Measurements from ENCODE around the gene IFI30.

The IFI30 gene

DNA sequence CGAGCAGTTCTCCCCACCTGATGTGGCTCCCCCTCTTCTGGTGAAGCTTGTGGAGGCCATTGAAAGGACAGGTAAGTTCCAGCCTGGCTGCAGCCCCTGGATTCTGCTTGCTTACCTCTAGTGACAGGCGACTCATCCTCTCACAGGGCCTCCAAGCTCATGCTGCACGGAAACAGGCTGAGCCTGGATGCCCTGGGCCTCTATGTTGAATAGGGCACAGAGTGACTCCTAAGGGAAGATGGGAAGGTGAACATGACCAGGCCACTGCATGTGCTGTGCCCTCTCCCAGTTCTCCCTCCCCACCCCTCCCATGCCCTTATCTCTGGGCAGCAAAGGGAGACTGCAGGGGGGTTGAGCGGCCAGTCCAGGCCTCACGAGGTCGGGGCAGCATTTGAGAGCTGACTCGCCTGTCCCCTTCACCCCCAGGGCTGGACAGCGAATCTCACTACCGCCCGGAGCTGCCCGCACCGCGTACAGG is 13.1 kb upstream of the IFI30 start:
- TF ChIP-seq, protein P1, sequence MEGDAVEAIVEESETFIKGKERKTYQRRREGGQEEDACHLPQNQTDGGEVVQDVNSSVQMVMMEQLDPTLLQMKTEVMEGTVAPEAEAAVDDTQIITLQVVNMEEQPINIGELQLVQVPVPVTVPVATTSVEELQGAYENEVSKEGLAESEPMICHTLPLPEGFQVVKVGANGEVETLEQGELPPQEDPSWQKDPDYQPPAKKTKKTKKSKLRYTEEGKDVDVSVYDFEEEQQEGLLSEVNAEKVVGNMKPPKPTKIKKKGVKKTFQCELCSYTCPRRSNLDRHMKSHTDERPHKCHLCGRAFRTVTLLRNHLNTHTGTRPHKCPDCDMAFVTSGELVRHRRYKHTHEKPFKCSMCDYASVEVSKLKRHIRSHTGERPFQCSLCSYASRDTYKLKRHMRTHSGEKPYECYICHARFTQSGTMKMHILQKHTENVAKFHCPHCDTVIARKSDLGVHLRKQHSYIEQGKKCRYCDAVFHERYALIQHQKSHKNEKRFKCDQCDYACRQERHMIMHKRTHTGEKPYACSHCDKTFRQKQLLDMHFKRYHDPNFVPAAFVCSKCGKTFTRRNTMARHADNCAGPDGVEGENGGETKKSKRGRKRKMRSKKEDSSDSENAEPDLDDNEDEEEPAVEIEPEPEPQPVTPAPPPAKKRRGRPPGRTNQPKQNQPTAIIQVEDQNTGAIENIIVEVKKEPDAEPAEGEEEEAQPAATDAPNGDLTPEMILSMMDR (conservative IDR thresholded peaks at IDR 0.05; ENCODE audit: low read depth, low read length), result no peak
- Histone ChIP-seq H3K27me3 (ENCODE audit: insufficient read depth, low read depth) (no peaks in the 10 kb centered on the region), H3K27ac (no peak overlapping the region), H3K4me1 (ENCODE audit: low read depth, poor library complexity, severe bottlenecking) (no peaks in the 10 kb centered on the region), H3K9ac (peak overlapping the region; percentile 53; the same call in 1 of the 2 replicates), H3K4me3 (IDR thresholded peaks at IDR 0.05; ENCODE audit: insufficient read depth, low read depth, low read length) (no peak overlapping the region), H2AFZ (ENCODE audit: low read depth) (peak overlapping the region; percentile 52; the same call in 1 of the 2 replicates), H4K20me1 (ENCODE audit: insufficient read depth) (no peaks in the 10 kb centered on the region), H3K79me2 (ENCODE audit: insufficient read depth, low read depth) (no peaks in the 10 kb centered on the region), H3K36me3 (ENCODE audit: insufficient read depth) (no peaks in the 10 kb centered on the region), H3K4me2 (peak overlapping the region; percentile 45; the same call in 1 of the 2 replicates)

DNA sequence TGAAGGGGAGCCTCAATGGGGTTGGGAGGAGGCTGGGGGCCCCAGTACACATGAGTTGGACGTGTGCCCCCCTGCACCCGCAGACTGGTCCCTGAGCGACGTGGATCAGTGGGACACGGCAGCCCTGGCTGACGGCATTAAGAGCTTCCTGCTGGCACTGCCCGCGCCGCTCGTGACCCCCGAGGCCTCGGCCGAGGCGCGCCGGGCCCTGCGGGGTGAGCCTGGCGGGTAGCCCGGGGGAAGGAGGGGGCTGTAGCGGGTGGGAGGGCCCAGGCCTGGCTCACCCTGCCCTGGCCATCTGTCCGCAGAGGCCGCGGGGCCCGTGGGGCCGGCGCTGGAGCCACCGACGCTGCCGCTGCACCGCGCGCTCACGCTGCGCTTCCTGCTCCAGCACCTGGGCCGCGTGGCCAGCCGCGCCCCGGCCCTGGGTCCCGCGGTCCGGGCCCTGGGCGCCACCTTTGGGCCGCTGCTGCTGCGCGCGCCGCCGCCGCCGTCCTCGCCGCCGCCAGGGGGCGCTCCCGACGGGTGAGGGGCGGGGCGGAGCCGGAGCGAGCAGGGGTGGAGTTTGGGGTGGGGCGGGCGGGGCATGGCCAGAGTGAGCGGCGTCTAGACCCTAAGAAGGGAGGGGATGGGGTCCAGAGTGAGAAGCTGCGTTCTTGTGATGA is 12.5 kb upstream of the IFI30 start:
- Histone ChIP-seq H3K4me1 (ENCODE audit: low read depth, poor library complexity, severe bottlenecking) (no peaks in the 10 kb centered on the region), H3K36me3 (ENCODE audit: insufficient read depth) (no peaks in the 10 kb centered on the region), H3K27me3 (ENCODE audit: insufficient read depth, low read depth) (no peaks in the 10 kb centered on the region), H3K4me3 (IDR thresholded peaks at IDR 0.05; ENCODE audit: insufficient read depth, low read depth, low read length) (no peak overlapping the region), H3K4me2 (peak overlapping the region; percentile 45; the same call in 1 of the 2 replicates), H3K9ac (peak overlapping the region; percentile 53), H4K20me1 (ENCODE audit: insufficient read depth) (no peaks in the 10 kb centered on the region), H3K27ac (no peak overlapping the region; the same call in 1 of the 2 replicates), H2AFZ (ENCODE audit: low read depth) (peak overlapping the region; percentile 52; the same call in 1 of the 2 replicates), H3K79me2 (ENCODE audit: insufficient read depth, low read depth) (no peaks in the 10 kb centered on the region)
- TF ChIP-seq, protein P1 (conservative IDR thresholded peaks at IDR 0.05; ENCODE audit: low read depth, low read length), result no peak

DNA sequence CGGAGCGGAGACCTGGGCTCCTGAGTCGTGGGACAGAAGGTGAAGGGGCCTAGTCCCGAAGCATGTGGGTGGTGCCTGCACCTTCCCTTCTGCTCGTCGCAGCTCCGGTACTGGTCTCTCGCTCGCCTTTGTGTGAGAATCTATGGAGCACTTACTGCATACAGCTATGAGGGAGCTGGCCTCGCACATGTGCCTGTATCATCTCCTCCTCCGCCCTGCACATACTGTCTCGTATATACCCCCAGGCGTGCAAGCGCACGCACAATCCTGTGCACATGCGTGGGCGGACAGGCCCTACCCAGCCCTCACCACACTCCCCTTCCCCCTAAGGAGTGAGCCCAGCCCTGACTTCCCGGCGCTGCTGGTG is 12.0 kb upstream of the IFI30 start:
- H3K36me3 ChIP-seq (ENCODE audit: insufficient read depth), result no peaks in the 10 kb centered on the region
- no peak overlapping the region for H3K4me3 ChIP-seq (IDR thresholded peaks at IDR 0.05; ENCODE audit: insufficient read depth, low read depth, low read length)

DNA sequence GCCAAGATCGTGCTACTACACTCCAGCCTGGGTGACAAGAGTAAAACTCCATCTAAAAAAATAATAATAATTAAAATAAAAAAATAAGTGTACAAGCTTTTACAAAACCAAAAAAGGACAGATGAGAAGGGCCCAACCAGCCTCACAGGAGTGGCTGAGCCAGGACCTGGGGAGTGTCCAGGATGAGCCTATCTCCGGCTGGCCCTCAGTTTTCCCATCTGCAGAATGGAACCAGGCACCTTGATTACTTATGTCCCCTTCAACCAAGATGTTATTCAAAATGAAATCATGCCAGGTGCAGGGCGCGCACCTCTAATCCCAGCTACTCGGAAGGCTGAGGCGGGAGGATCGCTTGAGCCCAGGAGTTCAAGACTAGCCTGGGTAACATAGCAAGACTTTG is 9.5 kb upstream of the IFI30 start:
- Histone ChIP-seq H3K4me1 (ENCODE audit: low read depth, poor library complexity, severe bottlenecking) (no peaks in the 10 kb centered on the region), H3K4me2 (no peak overlapping the region), H3K27ac (no peak overlapping the region), H3K79me2 (ENCODE audit: insufficient read depth, low read depth) (no peaks in the 10 kb centered on the region), H3K9ac (no peak overlapping the region), H2AFZ (ENCODE audit: low read depth) (no peak overlapping the region), H4K20me1 (ENCODE audit: insufficient read depth) (no peaks in the 10 kb centered on the region), H3K4me3 (IDR thresholded peaks at IDR 0.05; ENCODE audit: insufficient read depth, low read depth, low read length) (no peak overlapping the region), H3K27me3 (ENCODE audit: insufficient read depth, low read depth) (no peaks in the 10 kb centered on the region), H3K36me3 (ENCODE audit: insufficient read depth) (no peaks in the 10 kb centered on the region)
- TF ChIP-seq, protein P1 (conservative IDR thresholded peaks at IDR 0.05; ENCODE audit: low read depth, low read length), result no peak

More for the DNA sequence above, 12.0 kb upstream of the IFI30 start:
- Histone ChIP-seq H3K27ac (no peak overlapping the region), H3K4me1 (ENCODE audit: low read depth, poor library complexity, severe bottlenecking) (no peaks in the 10 kb centered on the region), H3K79me2 (ENCODE audit: insufficient read depth, low read depth) (no peaks in the 10 kb centered on the region), H3K27me3 (ENCODE audit: insufficient read depth, low read depth) (no peaks in the 10 kb centered on the region), H4K20me1 (ENCODE audit: insufficient read depth) (no peaks in the 10 kb centered on the region), H3K4me2 (no peak overlapping the region), H2AFZ (ENCODE audit: low read depth) (no peak overlapping the region), H3K9ac (no peak overlapping the region)
- TF ChIP-seq, protein P1 (conservative IDR thresholded peaks at IDR 0.05; ENCODE audit: low read depth, low read length), result no peak
